HG02852 (cell line): ENCODE measurements around the gene KCNQ5.

ENCODE experiments used
- ATAC-seq: cut with Tn5 transposase; IDR thresholded peaks from one replicate; pipeline ENCODE4 v1.9.1; 2021; ENCODE audit warnings: mild to moderate bottlenecking, moderate library complexity; ENCODE audit not compliant: unreplicated experiment

KCNQ5 gene

DNA sequence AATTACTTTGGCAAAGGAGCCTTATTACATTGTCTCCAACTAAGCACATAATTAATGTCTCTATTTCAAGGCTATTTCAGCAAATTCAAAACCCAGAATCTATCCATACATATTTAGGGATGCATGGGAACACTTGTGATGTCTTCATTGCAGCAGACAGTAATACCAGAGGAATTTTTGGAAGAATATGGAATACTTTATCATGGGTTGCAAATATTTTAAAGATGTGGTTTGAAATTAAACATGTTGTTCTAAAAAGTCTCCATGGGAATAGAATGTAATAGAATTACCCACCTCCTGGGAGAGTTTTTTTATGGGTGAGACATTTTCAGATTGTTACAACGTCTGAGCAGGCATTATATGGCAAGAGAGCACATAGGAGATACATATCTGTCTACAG is 170.8 kb downstream of the KCNQ5 start:
- ATAC-seq = no peak

DNA sequence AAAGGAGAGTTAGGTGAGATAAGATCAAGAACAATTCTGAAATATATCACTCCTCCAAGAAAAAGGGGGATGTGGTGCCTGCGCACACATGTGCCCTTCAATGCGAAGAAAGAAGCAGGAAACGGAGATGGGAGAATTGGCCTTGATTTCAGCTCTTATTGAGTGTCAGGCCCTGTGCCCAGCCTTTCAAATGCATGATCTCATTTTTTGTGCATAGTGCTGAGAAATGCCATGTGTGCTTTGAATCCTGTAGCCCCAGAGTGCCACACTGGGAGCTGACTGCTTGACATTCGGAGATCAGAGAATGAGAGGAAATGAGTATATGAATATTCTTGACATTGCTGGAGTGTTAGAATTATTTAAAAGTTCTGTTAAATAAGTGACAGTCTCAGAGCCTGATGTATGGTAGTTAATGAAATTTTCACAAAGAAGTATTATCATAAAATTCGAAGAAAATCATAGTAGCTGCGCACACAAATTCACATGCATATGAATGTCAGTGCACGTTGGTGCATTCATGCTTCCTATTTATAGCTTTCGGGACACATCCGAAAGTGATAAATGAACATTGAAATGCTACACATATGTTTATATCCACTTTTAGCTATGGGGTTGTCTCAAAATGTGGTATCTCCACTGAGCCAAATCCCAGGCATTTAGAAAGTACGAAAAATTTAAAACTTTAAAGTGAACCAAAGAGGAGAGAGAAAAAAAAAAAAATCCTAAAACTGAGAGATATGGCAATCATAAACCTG is 172.0 kb downstream of the KCNQ5 start:
- ATAC-seq = no peak

DNA sequence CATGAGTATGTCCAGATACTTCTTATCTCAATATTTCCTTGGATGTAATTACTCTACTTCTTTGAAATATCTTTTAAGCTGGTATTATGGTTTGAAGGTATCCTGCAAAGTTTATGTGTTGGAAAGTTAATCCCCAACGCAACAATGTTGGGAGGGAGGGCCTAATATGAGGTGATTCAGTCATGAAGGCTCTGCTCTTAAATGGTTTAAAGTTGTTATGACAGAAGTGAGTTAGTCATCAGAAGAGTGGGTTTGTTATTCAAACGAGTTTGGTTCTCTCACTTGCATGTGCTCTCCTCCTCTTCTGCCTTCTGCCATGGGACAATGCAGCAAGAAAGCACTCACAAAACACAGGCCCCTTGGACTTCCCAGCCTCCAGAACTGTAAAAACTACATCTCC is 176.3 kb downstream of the KCNQ5 start:
- ATAC-seq = no peak

DNA sequence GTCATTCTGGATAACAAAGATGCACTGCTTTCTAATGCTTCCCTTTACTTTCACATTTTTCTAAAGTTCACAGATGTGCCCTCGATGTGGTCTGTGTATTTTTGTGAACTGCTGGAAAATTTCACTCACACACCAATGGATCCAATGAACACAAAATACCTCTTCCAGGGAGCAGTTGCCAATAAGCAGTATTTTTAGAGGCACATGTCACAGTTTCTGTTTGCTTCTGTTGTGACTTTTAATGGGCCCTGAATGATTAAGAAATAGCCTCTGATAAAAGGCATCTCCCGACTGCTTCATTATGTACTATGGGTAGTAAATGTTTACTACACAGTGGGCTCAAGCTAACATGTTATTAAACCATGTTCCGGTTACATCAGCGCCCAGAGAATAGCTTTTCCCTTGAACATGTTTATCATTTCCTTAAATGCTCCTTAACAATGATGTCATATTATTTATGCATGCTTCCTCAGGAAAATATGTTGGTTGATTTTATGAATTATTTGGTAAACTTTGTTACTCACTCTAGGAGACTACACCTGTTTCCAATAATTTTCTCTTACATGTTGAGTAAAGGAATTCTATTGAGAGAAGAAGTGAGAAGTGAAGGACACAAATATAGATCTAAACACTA is 188.0 kb downstream of the KCNQ5 start:
- ATAC-seq = no peak

DNA sequence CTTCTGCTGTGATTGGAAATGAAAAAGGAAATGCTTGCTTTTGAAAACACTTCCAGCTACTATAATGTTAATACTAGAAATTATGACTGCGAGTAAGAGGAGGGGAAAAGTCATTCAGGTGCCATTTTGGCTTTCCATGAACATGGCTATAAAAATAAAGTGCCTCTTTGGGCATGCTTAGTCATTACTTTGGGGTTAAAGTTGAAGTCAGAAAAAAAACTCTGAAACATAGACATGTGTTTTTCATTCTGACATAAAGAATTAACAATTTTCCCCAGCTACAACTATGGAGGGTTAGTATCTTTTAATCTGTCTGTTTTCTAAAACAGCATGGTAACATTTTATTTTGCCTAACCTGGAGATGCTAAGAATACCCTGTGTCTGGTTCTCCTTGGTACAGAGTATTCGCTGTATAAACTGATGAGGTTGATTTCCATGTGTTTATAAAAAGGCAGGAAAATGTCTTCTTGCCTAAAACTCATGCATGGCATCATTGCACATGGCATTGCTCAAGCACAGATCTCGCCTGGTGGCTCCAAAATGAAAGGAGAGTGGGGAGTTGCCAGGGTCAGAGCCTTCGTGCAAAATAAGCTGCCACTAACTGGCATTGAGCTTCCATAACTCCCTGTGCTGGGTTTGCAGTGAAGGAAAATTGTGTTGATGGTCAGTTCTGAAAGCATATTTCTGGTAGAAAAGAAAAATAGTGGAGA is 188.9 kb downstream of the KCNQ5 start:
- ATAC-seq = no peak

DNA sequence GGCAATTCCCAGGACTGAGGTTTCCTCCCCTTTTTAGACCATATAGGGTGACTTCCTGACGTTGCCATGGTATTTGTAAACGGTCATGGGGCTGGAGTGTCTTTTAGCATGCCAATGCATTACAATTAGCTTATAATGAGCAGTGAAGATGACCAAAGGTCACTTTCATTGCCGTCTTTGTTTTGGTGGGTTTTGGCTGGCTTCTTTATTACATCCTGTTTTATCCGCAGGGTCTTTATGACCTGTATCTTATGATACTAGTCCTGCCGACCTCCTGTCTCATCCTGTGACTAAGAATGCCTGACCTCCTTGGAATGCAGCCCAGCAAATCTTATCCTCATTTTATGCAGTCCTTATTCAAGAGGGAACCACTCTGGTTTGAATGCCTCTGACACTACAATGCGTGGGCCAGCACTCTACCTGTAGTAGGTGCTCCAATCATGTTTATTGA is 190.1 kb downstream of the KCNQ5 start:
- ATAC-seq = no peak

DNA sequence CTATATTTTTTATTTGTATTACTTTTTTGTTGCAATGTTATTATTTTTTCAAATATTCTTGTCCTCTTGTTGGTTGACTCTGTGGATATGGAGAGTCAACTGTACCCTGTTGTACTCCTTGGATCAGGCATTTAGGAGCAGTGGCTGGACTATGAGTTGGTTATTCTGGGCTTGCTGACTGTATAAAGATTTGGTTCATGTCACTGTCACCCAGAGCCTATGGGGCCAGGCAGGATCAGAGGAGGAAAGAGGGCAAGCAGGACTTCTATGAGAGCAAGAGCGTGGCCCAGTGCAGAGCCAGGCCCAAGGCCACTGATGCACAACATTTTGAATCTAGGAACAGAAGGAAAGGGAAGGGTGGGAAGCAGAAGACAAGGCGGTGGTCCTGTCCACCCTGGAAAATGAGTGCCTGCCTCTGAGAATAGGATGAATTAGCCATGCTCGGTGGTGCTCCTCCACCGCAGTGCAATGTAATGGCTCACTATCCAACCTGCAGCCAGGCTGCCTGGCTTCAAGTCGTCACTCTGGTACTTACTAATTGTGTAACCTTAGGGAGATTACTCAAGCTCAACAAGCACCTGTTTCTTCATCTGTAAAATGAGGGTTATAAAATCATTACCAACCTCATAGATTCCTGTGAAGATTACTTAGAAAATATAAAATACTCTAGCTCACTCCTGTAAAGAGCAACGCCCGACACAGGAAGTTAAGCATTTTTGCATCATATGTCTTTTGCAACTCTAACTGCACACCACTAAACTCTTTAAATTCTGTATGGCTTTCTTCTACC is 192.1 kb downstream of the KCNQ5 start:
- no peak for ATAC-seq

DNA sequence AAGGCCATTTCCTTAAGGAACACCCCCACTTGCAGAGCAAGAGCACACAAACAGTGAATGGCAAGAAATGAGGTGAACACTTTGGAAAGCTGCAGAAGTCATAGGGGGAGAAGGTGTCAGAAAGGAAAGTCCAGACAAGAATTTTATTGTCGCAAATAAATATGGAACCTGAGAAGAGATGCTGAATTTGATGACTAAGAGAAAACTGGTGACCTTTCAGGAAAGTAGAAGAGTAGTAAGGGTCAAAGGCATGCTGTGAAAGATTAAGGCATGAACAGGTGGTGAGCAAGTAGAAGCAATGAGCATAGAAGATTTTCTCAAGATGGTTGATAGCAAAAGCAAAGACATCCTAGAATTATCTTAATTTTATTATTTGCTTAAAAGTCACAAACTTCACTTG is 194.2 kb downstream of the KCNQ5 start:
- ATAC-seq = no peak

DNA sequence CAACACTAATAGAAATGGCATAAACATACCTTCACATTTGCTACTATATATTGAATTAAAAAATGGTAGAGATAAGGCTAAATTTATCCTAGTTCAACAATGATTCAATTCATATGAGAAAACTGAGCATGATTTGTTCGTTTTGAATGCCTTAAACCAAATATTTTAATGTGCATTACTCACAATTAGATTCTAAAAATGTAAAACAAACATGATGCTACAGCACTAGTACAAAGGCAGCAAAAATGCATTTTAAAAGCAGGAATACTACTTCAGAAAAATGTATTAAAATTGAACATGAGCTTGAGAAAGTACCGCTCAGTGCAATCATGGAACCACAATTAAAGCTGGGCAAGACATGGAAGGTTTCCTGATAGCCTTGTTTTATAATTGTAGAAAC is 195.3 kb downstream of the KCNQ5 start:
- no peak for ATAC-seq

DNA sequence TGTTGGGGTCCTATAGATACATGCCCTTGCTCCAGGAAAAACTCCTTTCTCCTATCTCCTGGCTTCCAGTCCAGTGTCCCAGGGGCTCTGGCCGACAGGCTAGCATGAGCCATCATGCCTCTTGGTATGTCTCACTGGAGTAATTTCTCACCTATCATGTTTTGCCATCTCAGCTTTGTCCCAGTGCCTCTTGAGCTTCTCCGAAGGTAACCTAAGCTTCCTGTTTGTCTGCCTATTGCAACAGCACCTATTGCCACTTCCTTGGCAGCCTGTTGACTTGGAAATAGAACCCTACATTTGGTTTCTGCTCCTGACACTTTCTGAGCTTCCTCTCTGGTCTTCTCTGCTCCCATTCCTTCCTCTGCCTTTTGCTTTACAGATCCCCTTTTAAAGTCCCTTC is 197.7 kb downstream of the KCNQ5 start:
- no peak for ATAC-seq

DNA sequence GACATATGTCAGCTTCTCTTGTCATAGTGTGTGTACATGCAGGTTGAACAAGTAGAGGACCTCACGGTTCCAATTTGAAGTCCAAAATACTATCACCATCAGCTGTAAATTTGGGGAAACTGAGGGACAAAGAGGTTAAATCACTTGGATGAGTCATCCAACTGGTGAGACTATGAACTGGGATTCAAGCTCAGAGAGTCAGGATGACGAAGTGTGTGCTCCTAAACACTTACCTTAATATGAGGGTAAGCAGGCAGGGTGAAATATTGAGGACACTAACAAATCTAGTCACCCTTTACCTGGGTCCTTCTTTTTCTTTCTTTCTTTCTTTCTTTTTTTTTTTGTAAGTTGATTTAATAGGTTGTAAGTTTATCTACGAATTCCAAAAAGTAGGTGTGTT is 198.3 kb downstream of the KCNQ5 start:
- ATAC-seq = no peak

DNA sequence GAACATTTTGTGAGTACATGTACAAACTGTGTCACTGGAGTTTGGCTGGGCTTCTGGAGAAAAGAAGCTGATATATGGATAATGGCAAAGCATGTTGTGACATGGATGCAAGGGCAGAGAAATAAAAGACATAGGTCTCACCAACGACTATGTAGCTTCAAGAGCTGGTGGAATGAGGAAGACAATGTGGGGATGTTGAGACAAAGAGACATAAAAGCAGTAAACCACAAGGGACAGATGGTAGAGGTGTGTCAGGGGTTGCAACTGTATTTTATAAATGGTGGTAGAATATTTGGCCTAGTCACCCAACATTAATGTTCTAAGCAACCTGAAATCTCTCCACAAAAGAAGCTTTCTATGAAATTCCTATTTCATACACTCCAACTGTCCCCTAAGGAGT is 199.0 kb downstream of the KCNQ5 start:
- ATAC-seq = no peak

DNA sequence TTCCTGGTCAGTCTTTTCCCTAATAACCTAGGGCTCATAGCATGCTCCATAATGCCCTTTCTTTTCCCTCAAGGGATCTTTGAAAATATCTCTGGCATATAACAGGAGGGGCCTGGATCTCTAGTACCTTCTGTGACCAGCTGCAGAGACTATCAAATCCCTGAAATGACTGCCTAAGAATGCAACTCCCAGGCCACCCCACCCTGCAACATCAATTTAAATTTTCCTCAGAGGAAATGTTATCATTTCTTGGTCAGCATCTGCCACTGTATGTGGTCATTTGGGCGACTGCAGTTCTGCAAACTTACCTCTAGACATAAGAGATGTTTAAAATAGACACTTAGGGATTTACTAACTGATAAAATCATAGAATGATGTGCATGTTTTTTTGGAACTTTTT is 200.2 kb downstream of the KCNQ5 start:
- no peak for ATAC-seq

DNA sequence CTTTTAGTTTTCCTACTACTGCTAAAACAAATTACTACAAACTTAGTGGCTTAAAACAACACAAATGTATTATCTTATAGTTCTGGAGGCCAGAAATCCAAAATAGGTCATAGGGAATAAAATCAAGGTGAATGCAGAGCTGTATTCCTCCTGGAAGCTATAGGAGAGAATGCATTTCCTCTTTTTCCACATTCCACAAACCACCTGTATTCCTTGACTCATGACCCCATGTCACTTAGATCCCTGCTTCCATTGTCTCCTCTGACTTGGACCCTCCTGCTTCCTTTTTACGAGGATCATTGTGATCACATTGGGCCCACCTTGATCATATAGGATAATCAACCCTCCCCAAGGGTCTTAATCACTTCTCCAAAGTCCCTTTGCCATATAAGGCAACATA is 200.8 kb downstream of the KCNQ5 start:
- no peak for ATAC-seq

DNA sequence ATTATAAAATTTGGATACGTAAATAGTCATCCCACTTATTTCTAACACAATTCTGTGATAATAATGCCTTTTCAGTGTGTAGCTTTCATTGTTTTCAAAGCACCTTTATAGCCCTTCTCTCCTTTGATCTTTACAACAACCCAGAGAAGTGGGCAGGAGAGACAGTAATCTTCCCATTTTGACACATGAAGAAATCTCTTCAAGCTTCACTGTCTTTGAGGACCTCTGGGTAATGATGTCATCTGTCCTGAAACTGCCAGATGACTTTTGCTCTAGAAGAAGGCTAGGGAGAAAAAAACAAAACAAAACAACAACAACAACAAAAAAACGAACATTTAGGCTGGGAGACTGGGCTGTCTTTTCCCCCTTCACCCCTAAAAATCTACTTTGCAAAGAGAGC is 203.0 kb downstream of the KCNQ5 start:
- peak; percentile 77 for ATAC-seq

DNA sequence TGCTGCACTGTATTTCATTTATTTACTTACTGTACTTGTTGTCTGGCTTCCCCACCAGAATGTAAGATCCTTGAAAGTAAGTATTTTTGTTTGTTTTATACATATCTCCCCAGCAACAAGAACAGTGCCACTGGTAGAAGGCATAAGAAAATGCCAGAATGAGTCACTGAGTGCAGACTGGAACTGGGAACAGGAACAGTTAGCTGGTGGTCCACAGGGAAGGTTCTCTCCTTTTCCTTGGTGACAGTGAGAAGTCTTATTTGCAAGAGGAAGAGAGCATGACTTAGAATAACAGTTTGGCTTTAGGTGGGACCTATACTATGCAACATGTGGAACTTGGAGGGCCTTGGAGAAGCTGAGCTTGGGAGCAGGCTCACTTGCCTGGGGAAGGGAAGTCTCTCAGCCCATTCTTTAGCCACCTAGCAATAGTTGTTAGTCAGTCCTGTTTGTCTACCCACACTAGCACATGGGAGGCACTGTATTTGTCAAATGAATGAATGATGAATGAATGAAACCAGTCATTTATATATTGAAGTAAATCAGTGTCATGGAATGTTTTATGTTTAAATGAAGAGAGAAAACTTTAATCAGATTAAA is 203.5 kb downstream of the KCNQ5 start:
- ATAC-seq = peak; percentile 46

DNA sequence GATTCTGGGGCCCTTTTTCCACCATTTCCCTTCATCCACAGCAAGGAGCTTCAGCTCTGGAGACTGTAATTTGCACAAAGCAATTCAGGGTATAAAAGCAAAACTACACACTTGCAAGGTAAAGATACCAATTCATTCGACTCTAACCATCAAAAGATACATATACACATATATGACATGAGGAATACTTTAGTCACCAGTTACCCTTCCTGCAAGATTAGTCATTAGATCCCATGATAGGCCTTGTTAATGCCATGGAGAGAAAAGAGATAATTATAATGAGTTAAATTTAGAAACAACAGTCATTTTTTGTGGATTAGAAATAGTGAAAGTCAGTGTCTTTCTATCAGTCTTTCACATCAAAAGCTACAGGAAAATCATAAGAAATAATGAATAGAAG is 204.2 kb downstream of the KCNQ5 start:
- ATAC-seq = no peak

DNA sequence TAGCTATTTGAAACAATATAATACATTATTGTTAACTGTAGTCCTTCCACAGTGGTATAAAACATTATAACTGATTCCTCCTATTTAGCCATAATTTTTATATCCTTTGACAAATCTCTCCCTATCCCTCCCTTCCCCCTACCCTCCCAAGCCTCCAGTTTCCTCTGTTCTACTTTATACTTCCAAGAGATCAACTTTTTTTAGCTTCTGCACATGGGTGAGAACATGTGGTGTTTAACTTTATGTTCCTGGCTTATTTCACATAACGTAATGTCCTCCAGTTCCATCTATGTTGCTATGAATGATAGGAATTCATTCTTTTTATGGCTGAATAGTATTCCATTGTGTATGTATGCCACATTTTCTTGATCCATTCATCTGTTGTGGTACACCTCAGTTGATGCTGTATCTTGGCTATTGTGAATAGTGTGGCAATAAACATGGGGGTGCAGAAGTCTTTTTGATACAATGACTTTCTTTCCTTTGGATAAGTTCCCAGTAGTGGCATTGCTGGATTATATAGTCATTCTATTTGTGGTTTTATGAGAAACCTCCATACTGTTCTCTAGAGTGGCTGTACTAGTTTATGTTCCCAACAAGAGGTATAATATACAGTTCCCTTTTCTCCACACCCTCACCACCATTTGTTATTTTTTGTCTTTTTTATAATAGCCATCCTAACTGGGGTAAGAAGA is 205.0 kb downstream of the KCNQ5 start:
- no peak for ATAC-seq

DNA sequence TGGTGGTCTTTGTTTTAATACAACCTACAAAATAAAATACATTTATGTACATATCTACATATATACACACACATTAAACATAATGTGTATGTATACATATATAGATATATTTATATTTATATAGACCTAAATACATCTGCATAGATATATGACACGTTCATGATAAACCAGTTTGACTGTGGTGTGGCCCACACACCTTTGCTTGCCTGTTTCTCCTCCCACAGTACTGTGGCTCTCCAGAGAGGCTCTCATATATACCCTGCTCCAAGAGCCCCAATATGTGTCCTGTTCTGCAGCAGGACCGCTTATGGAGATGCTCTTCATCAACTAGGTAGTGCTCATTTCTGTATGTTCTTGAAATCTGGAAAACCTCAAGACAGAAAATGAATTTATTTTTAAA is 207.0 kb downstream of the KCNQ5 start:
- no peak for ATAC-seq

DNA sequence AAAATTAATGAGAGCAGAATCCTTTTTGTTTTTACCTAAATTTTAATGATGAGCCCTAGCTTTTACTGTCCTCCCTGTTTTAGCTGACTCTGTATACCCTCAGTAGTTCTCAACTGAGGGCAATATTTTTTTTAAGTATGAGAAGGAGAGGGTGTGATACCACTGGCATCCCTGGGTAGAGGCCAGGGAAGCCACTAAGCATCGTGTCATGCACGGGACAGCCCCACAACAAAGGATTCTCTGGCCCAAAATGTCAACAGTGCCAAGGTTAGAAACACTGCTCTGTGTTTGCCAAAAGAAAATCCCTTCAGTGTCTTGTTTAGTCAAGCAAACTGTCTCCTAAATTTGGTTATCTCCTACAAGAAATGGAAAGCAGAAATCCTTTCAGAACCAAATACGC is 210.4 kb downstream of the KCNQ5 start:
- ATAC-seq = no peak
